Lower leg skin (tissue), 3 donors: Measurements from ENCODE around the gene CCDC81.

Experiments used
- POLR2A ChIP-seq, 2 donors: fragments of 450-650 bp; IDR thresholded peaks; one replicate each; pipeline ENCODE4 v1.6.1; 2016 to 2017; ENCODE audit warnings: antibody characterized with exemption in 2 of 2, mild to moderate bottlenecking in 1 of 2, moderate library complexity in 1 of 2
- TF ChIP-seq, protein P1 (sequence below), 3 donors: fragments of 450-650 bp; IDR thresholded peaks; one replicate each; pipeline ENCODE4 v1.5.1; 2016; ENCODE audit warnings: antibody characterized with exemption in 3 of 3, mild to moderate bottlenecking in 3 of 3, moderate library complexity in 2 of 3

DNA sequence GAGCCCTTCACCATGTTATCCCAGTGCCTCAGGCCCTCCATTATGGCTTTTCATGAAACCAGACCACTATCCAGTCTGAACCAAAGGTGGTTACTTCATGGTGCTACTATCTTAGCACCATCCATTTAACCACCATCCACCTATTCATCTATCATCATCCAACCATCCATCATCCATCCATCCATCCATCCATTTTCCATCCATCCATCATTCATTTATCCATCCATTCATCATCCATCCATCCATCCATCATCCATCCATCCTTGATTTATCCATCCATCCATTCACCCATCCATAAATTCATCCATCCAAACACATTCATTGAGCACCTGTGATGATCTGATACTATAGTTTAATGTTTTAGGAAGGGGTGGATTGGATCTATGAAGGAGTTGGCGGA lies 93.5 kb downstream of the CCDC81 start:
- TF ChIP-seq, protein P1, sequence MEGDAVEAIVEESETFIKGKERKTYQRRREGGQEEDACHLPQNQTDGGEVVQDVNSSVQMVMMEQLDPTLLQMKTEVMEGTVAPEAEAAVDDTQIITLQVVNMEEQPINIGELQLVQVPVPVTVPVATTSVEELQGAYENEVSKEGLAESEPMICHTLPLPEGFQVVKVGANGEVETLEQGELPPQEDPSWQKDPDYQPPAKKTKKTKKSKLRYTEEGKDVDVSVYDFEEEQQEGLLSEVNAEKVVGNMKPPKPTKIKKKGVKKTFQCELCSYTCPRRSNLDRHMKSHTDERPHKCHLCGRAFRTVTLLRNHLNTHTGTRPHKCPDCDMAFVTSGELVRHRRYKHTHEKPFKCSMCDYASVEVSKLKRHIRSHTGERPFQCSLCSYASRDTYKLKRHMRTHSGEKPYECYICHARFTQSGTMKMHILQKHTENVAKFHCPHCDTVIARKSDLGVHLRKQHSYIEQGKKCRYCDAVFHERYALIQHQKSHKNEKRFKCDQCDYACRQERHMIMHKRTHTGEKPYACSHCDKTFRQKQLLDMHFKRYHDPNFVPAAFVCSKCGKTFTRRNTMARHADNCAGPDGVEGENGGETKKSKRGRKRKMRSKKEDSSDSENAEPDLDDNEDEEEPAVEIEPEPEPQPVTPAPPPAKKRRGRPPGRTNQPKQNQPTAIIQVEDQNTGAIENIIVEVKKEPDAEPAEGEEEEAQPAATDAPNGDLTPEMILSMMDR (IDR thresholded peaks at IDR 0.05) = no peak
- TF ChIP-seq POLR2A (IDR thresholded peaks at IDR 0.05) = no peak
